Bronchial epithelial cell (primary cell): ENCODE data around the gene NANP. TPM values are rescaled to one million over a fixed set of nuclear protein-coding genes. Genes with fewer than 3 reads are reported as not detected.
"Not testable (repeated sequence)": the region's sequence is repeated elsewhere in the genome, so short reads cannot be mapped to it uniquely, and the experiment has no call there.

Experiments
- DNase-seq: peaks from one replicate; pipeline ENCODE4 v3.0.0-alpha.2; 2010; ENCODE audit warnings: low read depth
- FAIRE-seq: peaks from 2 replicates; lab custom pipeline; 2011; peaks lifted over from hg19 to GRCh38; lab: Jason Lieb, UNC
- H3K27me3 ChIP-seq: 2 replicates; pipeline ENCODE4 v1.5.1; 2011; ENCODE audit warnings: low read length; ENCODE audit not compliant: control insufficient read depth, insufficient read depth
- H3K36me3 ChIP-seq: 2 replicates; pipeline ENCODE4 v1.5.1; 2011; ENCODE audit warnings: low read length; ENCODE audit not compliant: control insufficient read depth, insufficient read depth
- H3K4me3 ChIP-seq: 2 replicates; pipeline ENCODE4 v1.5.1; 2011; ENCODE audit warnings: mild to moderate bottlenecking, low read depth, low read length, control low read depth
- total RNA-seq: library from RNA; depleted of rRNA; stranded (reverse); fragments of >200 nt; gene quantifications from 2 replicates; pipeline ENCODE4 v1.2.1, GENCODE V29; 2014
- TF ChIP-seq, protein P1 (sequence below): IDR thresholded peaks from 2 replicates; pipeline ENCODE4 v1.5.1; 2011; ENCODE audit warnings: mild to moderate bottlenecking, moderate library complexity, low read length, control low read depth, inconsistent platforms; ENCODE audit not compliant: insufficient read depth, severe bottlenecking

The NANP gene
- total RNA-seq, 1 donor from 2014 or later, result 3.4 TPM

DNA sequence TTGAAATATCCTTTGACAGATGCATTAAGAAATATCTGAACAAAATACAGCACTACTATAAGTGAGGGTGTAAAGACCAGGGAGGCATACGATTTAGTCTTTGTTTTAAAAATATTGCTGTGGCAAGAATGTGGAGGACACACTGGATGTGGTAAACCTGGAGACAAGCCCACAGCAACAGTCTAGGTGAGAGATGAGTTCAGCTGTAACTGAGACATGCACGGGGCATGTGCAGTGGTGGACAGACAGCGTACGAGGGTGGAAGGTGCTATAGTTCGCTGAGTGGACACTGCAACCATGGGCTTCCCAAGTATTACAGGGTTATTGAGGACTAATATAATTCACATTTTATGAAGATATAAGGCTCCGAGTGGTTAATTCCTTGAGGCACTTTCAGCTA, 1.8 kb downstream of the NANP start:
- H3K36me3 ChIP-seq, result no peaks in the 10 kb centered on the region
- no peak for DNase-seq
- no peaks in the 10 kb centered on the region for H3K27me3 ChIP-seq
- no peak overlapping the region for H3K4me3 ChIP-seq
- TF ChIP-seq, protein P1, sequence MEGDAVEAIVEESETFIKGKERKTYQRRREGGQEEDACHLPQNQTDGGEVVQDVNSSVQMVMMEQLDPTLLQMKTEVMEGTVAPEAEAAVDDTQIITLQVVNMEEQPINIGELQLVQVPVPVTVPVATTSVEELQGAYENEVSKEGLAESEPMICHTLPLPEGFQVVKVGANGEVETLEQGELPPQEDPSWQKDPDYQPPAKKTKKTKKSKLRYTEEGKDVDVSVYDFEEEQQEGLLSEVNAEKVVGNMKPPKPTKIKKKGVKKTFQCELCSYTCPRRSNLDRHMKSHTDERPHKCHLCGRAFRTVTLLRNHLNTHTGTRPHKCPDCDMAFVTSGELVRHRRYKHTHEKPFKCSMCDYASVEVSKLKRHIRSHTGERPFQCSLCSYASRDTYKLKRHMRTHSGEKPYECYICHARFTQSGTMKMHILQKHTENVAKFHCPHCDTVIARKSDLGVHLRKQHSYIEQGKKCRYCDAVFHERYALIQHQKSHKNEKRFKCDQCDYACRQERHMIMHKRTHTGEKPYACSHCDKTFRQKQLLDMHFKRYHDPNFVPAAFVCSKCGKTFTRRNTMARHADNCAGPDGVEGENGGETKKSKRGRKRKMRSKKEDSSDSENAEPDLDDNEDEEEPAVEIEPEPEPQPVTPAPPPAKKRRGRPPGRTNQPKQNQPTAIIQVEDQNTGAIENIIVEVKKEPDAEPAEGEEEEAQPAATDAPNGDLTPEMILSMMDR, result no peak
- no peak for FAIRE-seq

GRCh38 chr20:25619514-25619913, 4.3 kb downstream of the NANP start:
- Histone ChIP-seq H3K4me3 (no peak overlapping the region), H3K27me3 (no peaks in the 10 kb centered on the region), H3K36me3 (peaks cover 1% of the 10 kb centered on the region)
- DNase-seq, result no peak
- TF ChIP-seq, protein P1, result no peak
- no peak for FAIRE-seq

GRCh38 chr20:25608774-25609173, 15.0 kb downstream of the NANP start:
- FAIRE-seq, result no peak
- no peaks in the 10 kb centered on the region for H3K27me3 ChIP-seq
- H3K36me3 ChIP-seq, result no peaks in the 10 kb centered on the region
- TF ChIP-seq, protein P1, result no peak
- no peak for DNase-seq
- no peak overlapping the region for H3K4me3 ChIP-seq

DNA sequence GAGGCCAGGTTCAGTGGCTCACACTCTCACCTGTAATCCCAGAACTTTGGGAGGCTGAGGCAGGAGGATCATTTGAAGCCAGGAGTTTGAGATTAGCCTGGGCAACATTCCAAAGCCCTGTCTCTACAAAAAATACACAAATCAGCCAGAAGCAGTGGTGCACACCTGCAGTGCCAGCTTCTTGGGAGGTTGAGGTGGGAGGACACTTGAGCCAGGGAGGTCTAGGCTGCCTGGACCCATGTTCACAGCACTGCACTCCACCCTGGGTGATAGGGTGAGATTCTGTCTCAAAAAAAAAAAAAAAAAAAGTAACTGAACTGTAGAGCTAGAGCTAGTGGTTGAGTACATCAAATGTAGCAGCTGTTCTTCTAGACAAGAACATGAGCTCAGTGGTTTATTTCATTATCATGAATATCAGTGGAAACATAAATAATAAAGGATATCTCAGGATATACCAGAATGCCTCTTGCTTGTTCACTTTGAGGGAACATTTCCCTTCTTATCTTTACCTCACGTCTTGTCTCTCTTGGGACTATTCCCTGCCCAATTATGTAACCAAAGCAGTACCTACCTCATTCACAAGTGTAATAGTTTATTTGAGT, 17.6 kb downstream of the NANP start:
- Histone ChIP-seq H3K27me3 (no peaks in the 10 kb centered on the region), H3K4me3 (no peak overlapping the region), H3K36me3 (no peaks in the 10 kb centered on the region)
- no peak for FAIRE-seq
- TF ChIP-seq, protein P1, result no peak
- no peak for DNase-seq

DNA sequence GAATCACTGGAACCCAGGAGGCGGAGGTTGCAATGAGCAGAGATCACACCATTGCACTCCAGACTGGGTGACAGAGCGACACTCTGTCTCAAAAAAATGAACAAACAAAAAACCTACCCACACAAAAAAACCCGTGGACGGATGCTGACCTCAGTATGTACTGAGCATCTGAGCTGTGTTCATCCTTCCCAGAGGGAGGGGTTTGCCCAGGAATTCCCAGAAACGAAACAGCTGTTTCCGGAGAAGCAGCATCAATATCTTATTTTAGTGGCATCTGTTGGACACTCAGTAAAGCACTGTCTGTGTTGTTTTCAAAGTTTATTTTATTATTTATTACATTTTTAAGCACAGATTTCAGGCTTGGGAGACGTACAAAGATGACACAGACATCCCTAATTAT, 18.7 kb downstream of the NANP start:
- TF ChIP-seq, protein P1, result no peak
- Histone ChIP-seq H3K36me3 (no peaks in the 10 kb centered on the region), H3K27me3 (no peaks in the 10 kb centered on the region), H3K4me3 (no peak overlapping the region)
- no peak for FAIRE-seq
- no peak for DNase-seq

- H3K4me3 ChIP-seq, result no peak overlapping the region
- FAIRE-seq (no peak), DNase-seq (no peak)
- TF ChIP-seq, protein P1, result no peak
- no peaks in the 10 kb centered on the region for H3K36me3 ChIP-seq
- no peaks in the 10 kb centered on the region for H3K27me3 ChIP-seq
Observed at GRCh38 chr20:25604611-25605010, 19.2 kb downstream of the NANP start.

- not testable (repeated sequence) for FAIRE-seq, H3K4me3 ChIP-seq, H3K36me3 ChIP-seq, DNase-seq, H3K27me3 ChIP-seq
Observed at GRCh38 chr20:25602914-25603309, 20.9 kb downstream of the NANP start.

- not testable (repeated sequence) for H3K27me3 ChIP-seq, DNase-seq, H3K36me3 ChIP-seq, H3K4me3 ChIP-seq, FAIRE-seq
Observed at GRCh38 chr20:25602191-25602913, 21.5 kb downstream of the NANP start.
